Smooth muscle cell (in vitro differentiated cells): Measurements from ENCODE around the gene PRDM16. TPM values are rescaled to one million over a fixed set of nuclear protein-coding genes. Genes with fewer than 3 reads are reported as not detected.

Experiments used
- DNase-seq: peaks from one replicate; lab custom pipeline; 2025; ENCODE audit not compliant: unreplicated experiment; lab: John Stamatoyannopoulos, UW
- H2AFZ ChIP-seq: fragments of 200-600 bp; sonication (generic); 2 replicates; pipeline ENCODE4 v1.6.0; 2016; ENCODE audit warnings: antibody characterized with exemption, low read depth, mild to moderate bottlenecking
- H3F3A ChIP-seq: fragments of 200-600 bp; sonication (generic); 2 replicates; pipeline ENCODE4 v1.6.0; 2017; ENCODE audit warnings: antibody characterized with exemption, low read depth
- H3K27ac ChIP-seq: fragments of 200-600 bp; sonication (generic); 2 replicates; pipeline ENCODE4 v1.5.1; 2016; ENCODE audit warnings: low read depth, mild to moderate bottlenecking
- H3K27me3 ChIP-seq: fragments of 200-600 bp; sonication (generic); 2 replicates; pipeline ENCODE4 v1.6.1; 2016; ENCODE audit warnings: low read depth, mild to moderate bottlenecking
- H3K36me3 ChIP-seq: fragments of 200-600 bp; sonication (generic); 2 replicates; pipeline ENCODE4 v1.5.1; 2016; ENCODE audit warnings: low read depth
- H3K4me1 ChIP-seq: fragments of 200-600 bp; sonication (generic); 2 replicates; pipeline ENCODE4 v1.5.1; 2016; ENCODE audit warnings: low read depth
- H3K4me2 ChIP-seq: fragments of 200-600 bp; sonication (generic); 2 replicates; pipeline ENCODE4 v1.6.0; 2016; ENCODE audit warnings: mild to moderate bottlenecking
- H3K4me3 ChIP-seq: fragments of 200-600 bp; sonication (generic); 2 replicates; pipeline ENCODE4 v1.5.1; 2016; ENCODE audit warnings: mild to moderate bottlenecking
- H3K79me2 ChIP-seq: fragments of 200-600 bp; sonication (generic); 2 replicates; pipeline ENCODE4 v1.6.0; 2016; ENCODE audit warnings: low read depth, mild to moderate bottlenecking
- H3K9ac ChIP-seq: fragments of 200-600 bp; sonication (generic); 2 replicates; pipeline ENCODE4 v1.6.0; 2016; ENCODE audit warnings: low read depth
- H3K9me3 ChIP-seq: fragments of 200-600 bp; sonication (generic); replicated peaks from 2 replicates; pipeline ENCODE4 v1.5.1; 2016; ENCODE audit warnings: low read depth
- H4K20me1 ChIP-seq: fragments of 200-600 bp; sonication (generic); 2 replicates; pipeline ENCODE4 v1.6.0; 2016; ENCODE audit warnings: low read depth
- CTCF ChIP-seq: fragments of 200-600 bp; sonication (generic); IDR thresholded peaks from 2 replicates; pipeline ENCODE4 v1.5.1; 2017; ENCODE audit warnings: borderline replicate concordance, mild to moderate bottlenecking, antibody characterized with exemption; ENCODE audit not compliant: insufficient read depth, poor library complexity, severe bottlenecking
- WGBS: methylation state at CpG from one replicate; pipeline ENCODE4 v1.1.7; 2016; ENCODE audit warnings: low lambda C conversion rate; 5-methylcytosine and 5-hydroxymethylcytosine counted together
- polyA plus RNA-seq: library from polyadenylated mRNA; unstranded; fragments of >200 nt; fragmentation: Nextera tagmentation; extraction: Ambion mirVana; gene quantifications from 2 replicates; pipeline ENCODE4 v1.2.1, GENCODE V29; 2016
- total RNA-seq: library from RNA; depleted of rRNA; stranded (reverse); fragments of >200 nt; gene quantifications from 2 replicates; pipeline ENCODE4 v1.2.3, GENCODE V29; 2014

PRDM16 gene
- total and polyA plus RNA-seq, 2 experiments from 2014 or later: 0.72 to 1.3 TPM

GRCh38 chr1:3067301-3067670 lies 1.7 kb upstream of the PRDM16 start:
- DNase-seq: no peak

GRCh38 chr1:3067671-3068563 lies 1.1 kb upstream of the PRDM16 start:
- 11% methylated on average over 73 of the region's 97 CpGs for WGBS
- peaks cover 36% of the 10 kb centered on the region for H3K4me1 ChIP-seq
- H3K9me3 ChIP-seq: no peaks in the 10 kb centered on the region
- DNase-seq: no peak
- H3K4me2 ChIP-seq: peak overlapping the region; percentile 95
- no peaks in the 10 kb centered on the region for H3K79me2 ChIP-seq
- no peak overlapping the region for H2AFZ ChIP-seq
- H3K27ac ChIP-seq: no peak overlapping the region
- H3K36me3 ChIP-seq: no peaks in the 10 kb centered on the region
- H3F3A ChIP-seq: no peaks in the 10 kb centered on the region
- peaks cover 4% of the 10 kb centered on the region for H4K20me1 ChIP-seq
- no peak for TF ChIP-seq CTCF
- peak overlapping the region; percentile 62 for H3K4me3 ChIP-seq
- peaks cover 86% of the 10 kb centered on the region for H3K27me3 ChIP-seq
- H3K9ac ChIP-seq: no peak overlapping the region

More at GRCh38 chr1:3067301-3067670, 1.7 kb upstream of the PRDM16 start:
- Histone ChIP-seq H3K9ac (no peak overlapping the region), H4K20me1 (peaks cover 4% of the 10 kb centered on the region), H3F3A (no peaks in the 10 kb centered on the region), H3K27me3 (peaks cover 86% of the 10 kb centered on the region), H3K4me3 (peak overlapping the region; percentile 62), H3K36me3 (no peaks in the 10 kb centered on the region), H3K27ac (no peak overlapping the region), H3K4me1 (peaks cover 36% of the 10 kb centered on the region), H3K4me2 (no peak overlapping the region), H3K9me3 (no peaks in the 10 kb centered on the region), H2AFZ (no peak overlapping the region), H3K79me2 (no peaks in the 10 kb centered on the region)
- WGBS: 40% methylated on average over 27 of the region's 29 CpGs
- TF ChIP-seq CTCF: no peak

GRCh38 chr1:3069491-3070308 lies 697 bp downstream of the PRDM16 start:
- Histone ChIP-seq H3K36me3 (no peaks in the 10 kb centered on the region), H3K4me3 (peak overlapping the region; percentile 85), H3K79me2 (no peaks in the 10 kb centered on the region), H3K27me3 (peaks cover 86% of the 10 kb centered on the region), H3K9me3 (no peaks in the 10 kb centered on the region), H3K27ac (no peak overlapping the region), H3K9ac (no peak overlapping the region), H3K4me1 (peaks cover 39% of the 10 kb centered on the region), H3K4me2 (peak overlapping the region; percentile 97), H3F3A (no peaks in the 10 kb centered on the region), H4K20me1 (peaks cover 8% of the 10 kb centered on the region), H2AFZ (peak overlapping the region; percentile 89)
- peak; percentile 36 for TF ChIP-seq CTCF
- WGBS: 2% methylated on average over 36 of the region's 91 CpGs
- DNase-seq: peak; percentile 48
